Measurements from ENCODE around the gene ZEB1.

ZEB1 gene

GRCh38 chr10:31314256-31315150 lies 4.5 kb upstream of the ZEB1 start:
- TF ChIP-seq CTCF (IDR thresholded peaks at IDR 0.05; ENCODE audit: insufficient read depth, low read length, poor library complexity, severe bottlenecking): no peak

GRCh38 chr10:31315453-31315852 lies 3.6 kb upstream of the ZEB1 start:
- no peak overlapping the region for H3K4me3 ChIP-seq (replicated peaks; ENCODE audit: low read depth, low read length)
- TF ChIP-seq CTCF (IDR thresholded peaks at IDR 0.05; ENCODE audit: insufficient read depth, low read length, poor library complexity, severe bottlenecking): no peak
- no peak for DNase-seq (ENCODE audit: extremely low read depth, insufficient read length)
- no peaks in the 10 kb centered on the region for H3K36me3 ChIP-seq (ENCODE audit: control insufficient read depth, insufficient read depth, low read length)
- H3K27me3 ChIP-seq (replicated peaks; ENCODE audit: control insufficient read depth, insufficient read depth, low read length): no peaks in the 10 kb centered on the region

More at GRCh38 chr10:31314256-31315150, 4.5 kb upstream of the ZEB1 start:
- no peak for DNase-seq (ENCODE audit: extremely low read depth, insufficient read length)
- H3K4me3 ChIP-seq (replicated peaks; ENCODE audit: low read depth, low read length): no peak overlapping the region
- no peaks in the 10 kb centered on the region for H3K36me3 ChIP-seq (ENCODE audit: control insufficient read depth, insufficient read depth, low read length)
- no peaks in the 10 kb centered on the region for H3K27me3 ChIP-seq (replicated peaks; ENCODE audit: control insufficient read depth, insufficient read depth, low read length)

- H3K4me3 ChIP-seq (replicated peaks; ENCODE audit: low read depth, low read length): no peak overlapping the region
- DNase-seq (ENCODE audit: extremely low read depth, insufficient read length): no peak
- H3K36me3 ChIP-seq (ENCODE audit: control insufficient read depth, insufficient read depth, low read length): no peaks in the 10 kb centered on the region
- no peak for TF ChIP-seq CTCF (IDR thresholded peaks at IDR 0.05; ENCODE audit: insufficient read depth, low read length, poor library complexity, severe bottlenecking)
- no peaks in the 10 kb centered on the region for H3K27me3 ChIP-seq (replicated peaks; ENCODE audit: control insufficient read depth, insufficient read depth, low read length)
Measured at GRCh38 chr10:31317171-31317570, 1.8 kb upstream of the ZEB1 start.

GRCh38 chr10:31317652-31318381 lies 1.2 kb upstream of the ZEB1 start:
- Histone ChIP-seq H3K36me3 (ENCODE audit: control insufficient read depth, insufficient read depth, low read length) (no peaks in the 10 kb centered on the region), H3K27me3 (replicated peaks; ENCODE audit: control insufficient read depth, insufficient read depth, low read length) (no peaks in the 10 kb centered on the region), H3K4me3 (replicated peaks; ENCODE audit: low read depth, low read length) (peak overlapping the region; percentile 95)
- TF ChIP-seq CTCF (IDR thresholded peaks at IDR 0.05; ENCODE audit: insufficient read depth, low read length, poor library complexity, severe bottlenecking): no peak
- DNase-seq (ENCODE audit: extremely low read depth, insufficient read length): peak; percentile 90

- H3K36me3 ChIP-seq (ENCODE audit: control insufficient read depth, insufficient read depth, low read length): no peaks in the 10 kb centered on the region
- peak; percentile 85 for DNase-seq (ENCODE audit: extremely low read depth, insufficient read length)
- TF ChIP-seq CTCF (IDR thresholded peaks at IDR 0.05; ENCODE audit: insufficient read depth, low read length, poor library complexity, severe bottlenecking): no peak
- H3K4me3 ChIP-seq (replicated peaks; ENCODE audit: low read depth, low read length): peak overlapping the region; percentile 95
- H3K27me3 ChIP-seq (replicated peaks; ENCODE audit: control insufficient read depth, insufficient read depth, low read length): no peaks in the 10 kb centered on the region
Measured at GRCh38 chr10:31318382-31318853, 598 bp upstream of the ZEB1 start.

Data from GM06990 (cell line).